SK-MEL-5 (cell line): ENCODE measurements around the gene ATP2C2. TPM values are rescaled to one million over a fixed set of nuclear protein-coding genes. Genes with fewer than 3 reads are reported as not detected.
A peak's percentile ranks its signal among the peaks of the same experiment; 100 is the strongest.

ENCODE experiments used
- DNase-seq: peaks from one replicate; pipeline ENCODE4 v3.0.0-alpha.2; 2016; ENCODE audit warnings: low read depth, low spot score
- in situ Hi-C: cut with HindIII; loops from 2 replicates; pipeline ENCODE4 v1.10.0; 2016; ENCODE audit warnings: low sequenced_read_pairs, high pct_unique_total_duplicates, low pct_unique_long_range_greater_than_20kb
- total RNA-seq: library from RNA; depleted of rRNA; stranded (reverse); fragments of >200 nt; shearing (Covaris generic); gene quantifications from 2 replicates; pipeline ENCODE4 v1.2.3, GENCODE V29; 2014

ATP2C2 gene
- total RNA-seq, 1 experiment from 2014 or later, result 0.29 TPM

GRCh38 chr16:84358601-84359295, 9.6 kb upstream of the ATP2C2 start:
- in situ Hi-C loops, result no loop called here

GRCh38 chr16:84359326-84359725, 9.0 kb upstream of the ATP2C2 start:
- no peak for DNase-seq
- in situ Hi-C loops, result no loop called here

More at GRCh38 chr16:84358601-84359295, 9.6 kb upstream of the ATP2C2 start:
- DNase-seq, result no peak

- in situ Hi-C loops, result no loop called here
- peak; percentile 24 for DNase-seq
Observed at GRCh38 chr16:84360170-84360569, 8.2 kb upstream of the ATP2C2 start.

- DNase-seq, result no peak
- in situ Hi-C loops, result no loop called here
Observed at GRCh38 chr16:84360748-84361147, 7.6 kb upstream of the ATP2C2 start.

GRCh38 chr16:84361546-84361945, 6.8 kb upstream of the ATP2C2 start:
- DNase-seq, result no peak
- in situ Hi-C loops, result no loop called here

- DNase-seq, result no peak
- in situ Hi-C loops, result no loop called here
Observed at GRCh38 chr16:84362471-84362941, 5.8 kb upstream of the ATP2C2 start.

- no peak for DNase-seq
- in situ Hi-C loops, result no loop called here
Observed at GRCh38 chr16:84366208-84366607, 2.1 kb upstream of the ATP2C2 start.

- in situ Hi-C loops, result no loop called here
- no peak for DNase-seq
Observed at GRCh38 chr16:84367297-84367680, 1.0 kb upstream of the ATP2C2 start.

- DNase-seq, result no peak
- in situ Hi-C loops, result no loop called here
Observed at GRCh38 chr16:84367750-84368307, 509 bp upstream of the ATP2C2 start.

GRCh38 chr16:84369105-84369504, 767 bp downstream of the ATP2C2 start:
- DNase-seq, result no peak
- in situ Hi-C loops, result no loop called here

- in situ Hi-C loops, result no loop called here
Observed at GRCh38 chr16:84369938-84370627, 1.7 kb downstream of the ATP2C2 start.

GRCh38 chr16:84370723-84371552, 2.6 kb downstream of the ATP2C2 start:
- DNase-seq, result no peak
- in situ Hi-C loops, result no loop called here

More at GRCh38 chr16:84369938-84370627, 1.7 kb downstream of the ATP2C2 start:
- DNase-seq, result no peak

GRCh38 chr16:84371553-84371865, 3.2 kb downstream of the ATP2C2 start:
- in situ Hi-C loops, result no loop called here
- DNase-seq, result no peak

GRCh38 chr16:84373907-84374489, 5.7 kb downstream of the ATP2C2 start:
- DNase-seq, result no peak
- in situ Hi-C loops, result no loop called here

GRCh38 chr16:84378099-84378498, 9.8 kb downstream of the ATP2C2 start:
- no peak for DNase-seq
- in situ Hi-C loops, result no loop called here

GRCh38 chr16:84378567-84378966, 10.2 kb downstream of the ATP2C2 start:
- no peak for DNase-seq
- in situ Hi-C loops, result no loop called here

- in situ Hi-C loops, result no loop called here
- DNase-seq, result no peak
Observed at GRCh38 chr16:84379008-84379708, 10.8 kb downstream of the ATP2C2 start.
